ENCODE results near the gene NRG2.

DNA sequence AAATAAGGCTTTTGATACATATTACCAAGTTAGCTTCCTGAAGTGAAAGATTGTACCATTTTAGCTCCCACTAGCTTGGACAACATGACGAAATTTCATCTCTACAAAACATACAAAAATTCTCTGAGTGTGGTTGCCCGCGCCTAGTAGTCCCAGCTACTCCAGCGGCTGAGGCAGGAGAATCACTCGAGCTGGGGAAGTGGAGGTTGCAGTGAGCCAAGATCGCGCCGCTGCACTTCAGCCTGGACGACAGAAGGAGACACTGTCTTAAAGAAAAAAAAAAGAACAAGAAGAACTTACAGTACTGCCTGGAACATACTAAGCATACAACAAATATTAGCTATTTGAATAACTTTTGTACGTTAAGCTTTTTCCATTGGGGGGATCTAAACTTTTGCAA is 29.7 kb upstream of the NRG2 start:
- no peak for TF ChIP-seq CTCF (conservative IDR thresholded peaks at IDR 0.05; ENCODE audit: low read depth, low read length)
- TF ChIP-seq EZH2 (IDR thresholded peaks at IDR 0.05; ENCODE audit: borderline replicate concordance, low read depth, low read length, poor library complexity, severe bottlenecking): no peak
